Measurements from ENCODE around the gene JAG2. TPM values are rescaled to one million over a fixed set of nuclear protein-coding genes. Genes with fewer than 3 reads are reported as not detected.

JAG2 gene
- total and polyA plus RNA-seq, 2 of the 13 experiments (the other 11 are each of a cell fraction or from before 2014, with no cell fraction given): 0.04 to 0.16 TPM

DNA sequence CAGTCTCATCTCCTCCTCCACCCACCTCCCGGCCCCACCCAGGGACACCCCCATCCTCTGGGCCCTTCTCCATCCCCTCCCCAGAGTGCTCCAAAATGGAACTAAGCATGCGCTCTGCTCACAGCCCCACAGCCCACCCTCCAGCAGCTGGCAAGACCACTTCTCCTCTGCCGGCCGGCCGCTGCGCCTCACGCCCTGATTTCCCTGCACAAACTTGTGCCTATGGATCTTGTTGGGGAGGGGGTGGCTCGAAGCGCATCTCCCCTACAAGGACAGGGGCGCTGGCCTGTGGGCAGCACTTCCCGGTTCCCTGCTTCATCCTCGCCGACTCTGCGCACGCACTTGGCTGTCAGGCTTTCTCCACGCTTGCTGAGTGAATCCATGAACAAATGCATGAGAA lies 32.1 kb upstream of the JAG2 start:
- no peak for FAIRE-seq
- no peak for TF ChIP-seq TAF1 (CRISPR knock-in tag; IDR thresholded peaks at IDR 0.05)
- ATAC-seq: no peak
- no peak overlapping the region for H3K27ac ChIP-seq (ENCODE audit: extremely low read length, insufficient read depth, low read length)
- H3K4me3 ChIP-seq (replicated peaks in 1 of 3; ENCODE audit: insufficient read depth in 1 of 3, low read depth in 2 of 3, low read length in 3 of 3): no peak overlapping the region
- H3K9me3 ChIP-seq (ENCODE audit: low read length): no peaks in the 10 kb centered on the region
- no peak overlapping the region for H3K4me2 ChIP-seq (ENCODE audit: low read depth, low read length)
- in situ Hi-C loops (cut with HindIII; ENCODE audit: extremely low pct_ligation_motif_present, low pct_unique_long_range_greater_than_20kb) (loop anchor here (5.0 kb wide), 1 partner anchor 82 kb away; no protein-coding TSS in a partner anchor), intact Hi-C loops (cut with micrococcal nuclease; ENCODE audit: unreplicated experiment) (no loop called here)
- H4K20me1 ChIP-seq (ENCODE audit: insufficient read depth, low read length): no peaks in the 10 kb centered on the region
- DNase-seq (ENCODE audit: low spot score): no peak
- no peak overlapping the region for H3K9ac ChIP-seq (ENCODE audit: insufficient read depth, low read depth, low read length)
- no peaks in the 10 kb centered on the region for H3K79me2 ChIP-seq (ENCODE audit: insufficient read depth, low read length)
- BruUV-seq (replicated peaks): no TSS peak
- ChIA-PET POLR2A (no interaction called here), CTCF (ENCODE audit: low intra/inter-chr PET ratio, low total read pairs) (interaction anchor here (1.7 kb wide), 1 partner anchor 151 kb away, joined by 7 read pairs; no protein-coding TSS in a partner anchor)
- H3K4me1 ChIP-seq (ENCODE audit: insufficient read depth, low read length): peaks cover 50% of the 10 kb centered on the region
- no peak overlapping the region for H2AFZ ChIP-seq (ENCODE audit: low read length)
- H3K36me3 ChIP-seq (replicated peaks in 1 of 2; ENCODE audit: control insufficient read depth in 1 of 2, insufficient read depth in 2 of 2, low read length in 2 of 2): no peaks in the 10 kb centered on the region
- WGBS (ENCODE audit: low lambda C conversion rate): 62% methylated on average over 14 of the region's 16 CpGs
- peaks cover 15 to 66% of the 10 kb centered on the region in 2 experiments for H3K27me3 ChIP-seq (ENCODE audit: control insufficient read depth in 1 of 2, insufficient read depth in 2 of 2, low read length in 2 of 2)

GRCh38 chr14:105200074-105200473 lies 31.5 kb upstream of the JAG2 start:
- H3K4me2 ChIP-seq (ENCODE audit: low read depth, low read length): no peak overlapping the region
- H3K4me3 ChIP-seq (replicated peaks in 1 of 3; ENCODE audit: insufficient read depth in 1 of 3, low read depth in 2 of 3, low read length in 3 of 3): no peak overlapping the region
- no peaks in the 10 kb centered on the region for H3K36me3 ChIP-seq (replicated peaks in 1 of 2; ENCODE audit: control insufficient read depth in 1 of 2, insufficient read depth in 2 of 2, low read length in 2 of 2)
- no peaks in the 10 kb centered on the region for H3K79me2 ChIP-seq (ENCODE audit: insufficient read depth, low read length)
- no TSS peak for BruUV-seq (replicated peaks)
- ChIA-PET POLR2A (no interaction called here), CTCF (ENCODE audit: low intra/inter-chr PET ratio, low total read pairs) (no interaction called here)
- H3K27me3 ChIP-seq (ENCODE audit: control insufficient read depth in 1 of 2, insufficient read depth in 2 of 2, low read length in 2 of 2): peaks cover 15 to 72% of the 10 kb centered on the region in 2 experiments
- no peaks in the 10 kb centered on the region for H3K9me3 ChIP-seq (ENCODE audit: low read length)
- TF ChIP-seq ZMYM2 (CRISPR knock-in tag; IDR thresholded peaks at IDR 0.05) (no peak), CTCF (CRISPR knock-in tag; IDR thresholded peaks at IDR 0.05) (peak; percentile 39), HOXA5 (CRISPR knock-in tag; IDR thresholded peaks at IDR 0.05) (no peak), ZSCAN29 (CRISPR knock-in tag; conservative IDR thresholded peaks at IDR 0.05) (no peak), MBNL3 (CRISPR knock-in tag; conservative IDR thresholded peaks at IDR 0.05) (no peak), EZH2 (conservative IDR thresholded peaks at IDR 0.05; ENCODE audit: low read depth, low read length) (no peak), MATR3 (CRISPR knock-in tag; IDR thresholded peaks at IDR 0.05) (no peak), ZNF563 (CRISPR knock-in tag; IDR thresholded peaks at IDR 0.05) (no peak), PITX1 (CRISPR knock-in tag; IDR thresholded peaks at IDR 0.05) (no peak), STAG1 (CRISPR knock-in tag; IDR thresholded peaks at IDR 0.05) (peak; percentile 15), THYN1 (CRISPR knock-in tag; IDR thresholded peaks at IDR 0.05; ENCODE audit: borderline replicate concordance, low read depth) (no peak)
- no peak overlapping the region for H2AFZ ChIP-seq (ENCODE audit: low read length)
- no peaks in the 10 kb centered on the region for H4K20me1 ChIP-seq (ENCODE audit: insufficient read depth, low read length)
- no peak for ATAC-seq
- peaks cover 54% of the 10 kb centered on the region for H3K4me1 ChIP-seq (ENCODE audit: insufficient read depth, low read length)
- WGBS (ENCODE audit: low lambda C conversion rate): 0% methylated on average over 3 of the region's 10 CpGs
- FAIRE-seq: no peak
- intact Hi-C loops (cut with micrococcal nuclease; ENCODE audit: unreplicated experiment): no loop called here
- H3K9ac ChIP-seq (ENCODE audit: insufficient read depth, low read depth, low read length): no peak overlapping the region
- in situ Hi-C loops (cut with HindIII; ENCODE audit: extremely low pct_ligation_motif_present, low pct_unique_long_range_greater_than_20kb): loop anchor here (5.0 kb wide), 1 partner anchor 82 kb away; no protein-coding TSS in a partner anchor
- no peak overlapping the region for H3K27ac ChIP-seq (ENCODE audit: extremely low read length, insufficient read depth, low read length)
- DNase-seq (ENCODE audit: low spot score): no peak
